Trophoblast cell (in vitro differentiated cells and primary cell): ENCODE results near the gene TMEM38B.

Source experiments
- DNase-seq, 2 donors: peaks; one replicate each; pipeline ENCODE4 v3.0.0-alpha.2; 2016
- H2AFZ ChIP-seq: 2 replicates; pipeline ENCODE4 v1.6.1; 2013; ENCODE audit warnings: low read length, moderate library complexity, mild to moderate bottlenecking; ENCODE audit not compliant: insufficient read depth, poor library complexity
- H2AK5ac ChIP-seq: 2 replicates; pipeline ENCODE4 v1.6.1; 2013; ENCODE audit warnings: mild to moderate bottlenecking, low read length
- H2BK120ac ChIP-seq: 2 replicates; pipeline ENCODE4 v1.6.1; 2013; ENCODE audit warnings: low read length, mild to moderate bottlenecking, moderate library complexity; ENCODE audit not compliant: insufficient read depth, poor library complexity
- H2BK12ac ChIP-seq: 2 replicates; pipeline ENCODE4 v1.6.1; 2013; ENCODE audit warnings: mild to moderate bottlenecking, low read length, moderate library complexity
- H2BK5ac ChIP-seq: 2 replicates; pipeline ENCODE4 v1.6.1; 2013; ENCODE audit warnings: low read length, low read depth, moderate library complexity, mild to moderate bottlenecking; ENCODE audit not compliant: poor library complexity
- H3K14ac ChIP-seq: 2 replicates; pipeline ENCODE4 v1.6.1; 2013; ENCODE audit warnings: mild to moderate bottlenecking, low read length
- H3K18ac ChIP-seq: 2 replicates; pipeline ENCODE4 v1.6.1; 2013; ENCODE audit warnings: mild to moderate bottlenecking, low read length
- H3K23ac ChIP-seq: 2 replicates; pipeline ENCODE4 v1.6.1; 2013; ENCODE audit warnings: low read length
- H3K27ac ChIP-seq: 2 replicates; pipeline ENCODE4 v1.5.1; 2013; ENCODE audit warnings: low read depth, mild to moderate bottlenecking, inconsistent platforms, low read length, moderate library complexity
- H3K27me3 ChIP-seq: 2 replicates; pipeline ENCODE4 v1.6.1; 2013; ENCODE audit warnings: inconsistent platforms, mild to moderate bottlenecking, low read length, moderate library complexity; ENCODE audit not compliant: insufficient read depth
- H3K36me3 ChIP-seq, 2 experiments: 1 replicate in 1 of 2; 2 replicates in 1 of 2; pipeline ENCODE4 v1.6.1; 2013; ENCODE audit warnings: low read length in 2 of 2, mild to moderate bottlenecking in 2 of 2, moderate library complexity in 1 of 2; ENCODE audit not compliant: insufficient read depth in 2 of 2, control insufficient read depth in 1 of 2
- H3K4ac ChIP-seq: 2 replicates; pipeline ENCODE4 v1.6.1; 2013; ENCODE audit warnings: low read depth, mild to moderate bottlenecking, low read length, moderate library complexity
- H3K4me1 ChIP-seq, 2 experiments: 1 replicate in 1 of 2; 2 replicates in 1 of 2; pipeline ENCODE4 v1.6.1; 2013; ENCODE audit warnings: low read length in 2 of 2, mild to moderate bottlenecking in 2 of 2, moderate library complexity in 1 of 2; ENCODE audit not compliant: insufficient read depth in 2 of 2, control insufficient read depth in 1 of 2
- H3K4me2 ChIP-seq: 2 replicates; pipeline ENCODE4 v1.6.1; 2013; ENCODE audit warnings: inconsistent platforms, mild to moderate bottlenecking, low read length, moderate library complexity
- H3K4me3 ChIP-seq: 2 replicates; pipeline ENCODE4 v1.5.1; 2013; ENCODE audit warnings: mild to moderate bottlenecking, low read depth, low read length, inconsistent platforms
- H3K79me1 ChIP-seq: one replicate; pipeline ENCODE4 v1.6.1; 2013; ENCODE audit warnings: low read length
- H3K79me2 ChIP-seq: 2 replicates; pipeline ENCODE4 v1.6.1; 2013; ENCODE audit warnings: low read length, mild to moderate bottlenecking; ENCODE audit not compliant: control insufficient read depth, insufficient read depth, poor library complexity
- H3K9ac ChIP-seq: 2 replicates; pipeline ENCODE4 v1.6.1; 2013; ENCODE audit warnings: mild to moderate bottlenecking, low read length
- H3K9me3 ChIP-seq: 2 replicates; pipeline ENCODE4 v1.6.1; 2013; ENCODE audit warnings: low read depth, mild to moderate bottlenecking, control low read depth, inconsistent platforms, low read length; ENCODE audit not compliant: insufficient read depth
- H4K12ac ChIP-seq: 2 replicates; pipeline ENCODE4 v1.6.1; 2013; ENCODE audit warnings: low read depth, mild to moderate bottlenecking, low read length, moderate library complexity
- H4K8ac ChIP-seq: 2 replicates; pipeline ENCODE4 v1.6.1; 2013; ENCODE audit warnings: low read depth, mild to moderate bottlenecking, low read length, moderate library complexity
- H4K91ac ChIP-seq: one replicate; pipeline ENCODE4 v1.6.1; 2013; ENCODE audit warnings: low read depth, mild to moderate bottlenecking, low read length, moderate library complexity
- WGBS: extraction: QIAGEN DNeasy Blood & Tissue Kit; methylation state at CpG from one replicate; pipeline ENCODE4 v1.1.7; 2013; ENCODE audit warnings: missing lambda C conversion rate; ENCODE audit not compliant: insufficient read length, insufficient coverage; ENCODE audit errors: extremely low coverage; 5-methylcytosine and 5-hydroxymethylcytosine counted together

Gene TMEM38B

DNA sequence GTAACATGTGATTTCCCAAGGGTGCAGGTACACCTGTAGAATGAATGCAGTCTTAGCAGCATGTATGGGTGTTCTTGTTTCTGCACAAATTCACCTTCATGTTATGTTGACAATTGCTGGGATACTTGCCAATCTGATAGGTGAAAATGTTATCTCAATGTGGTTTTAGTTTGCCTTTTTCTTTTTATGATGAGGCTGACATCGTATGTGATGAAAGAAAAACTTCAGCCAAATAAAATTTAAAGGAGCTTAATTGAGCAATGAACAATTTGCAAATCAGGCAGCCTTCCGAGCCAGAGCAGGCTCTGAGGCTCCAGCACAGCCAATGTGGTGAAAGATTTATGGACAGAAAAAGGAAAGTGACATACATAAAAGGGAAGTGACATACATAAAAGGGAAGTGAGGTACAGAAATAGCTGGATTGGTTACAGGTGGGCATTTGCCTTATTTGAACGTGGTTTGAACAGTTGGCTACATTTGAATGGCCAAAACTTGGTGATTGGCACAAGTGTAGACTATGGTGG is 21.6 kb upstream of the TMEM38B start:
- Histone ChIP-seq H2AK5ac (no peak overlapping the region), H2AFZ (no peak overlapping the region), H3K4me3 (no peak overlapping the region), H4K91ac (no peak overlapping the region), H2BK12ac (no peak overlapping the region), H3K14ac (no peak overlapping the region), H4K12ac (no peak overlapping the region), H3K27ac (no peak overlapping the region), H3K27me3 (no peaks in the 10 kb centered on the region), H2BK120ac (no peak overlapping the region), H3K18ac (no peak overlapping the region), H3K36me3 (no peaks in the 10 kb centered on the region), H3K4me1 (no peaks in the 10 kb centered on the region), H3K9ac (no peak overlapping the region), H3K4ac (no peak overlapping the region), H3K9me3 (no peaks in the 10 kb centered on the region), H3K4me2 (no peak overlapping the region), H4K8ac (no peak overlapping the region), H2BK5ac (no peak overlapping the region), H3K79me1 (no peaks in the 10 kb centered on the region), H3K23ac (no peak overlapping the region), H3K79me2 (no peaks in the 10 kb centered on the region)
- no peak for DNase-seq
- no CpG with 5 or more reads among the region's 3 CpGs for WGBS

DNA sequence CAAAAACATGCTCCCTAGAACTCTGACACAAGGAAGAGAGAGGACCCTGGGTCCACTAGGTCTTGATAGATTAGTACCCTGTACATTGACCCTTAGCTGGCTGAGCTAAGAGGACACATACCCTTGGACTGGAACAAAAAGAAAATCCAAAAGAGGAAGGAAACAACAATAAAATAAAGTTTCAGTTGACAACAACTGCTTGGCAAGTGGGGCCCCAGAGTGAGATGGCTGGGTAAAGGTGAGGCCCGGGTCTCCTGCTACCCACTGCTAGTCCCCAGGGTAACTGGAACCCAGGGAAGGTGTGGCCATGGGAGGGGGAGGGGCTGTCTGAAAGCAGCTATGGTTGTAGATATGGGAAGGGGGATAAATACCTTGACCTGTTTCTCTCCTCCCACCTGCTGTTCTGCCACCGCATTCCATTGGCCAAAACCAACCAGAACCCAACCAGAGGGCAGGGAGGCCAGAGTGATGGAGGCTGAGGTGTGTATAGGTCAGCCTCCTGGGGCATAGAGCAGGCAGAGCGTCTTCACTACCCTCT is 20.4 kb upstream of the TMEM38B start:
- Histone ChIP-seq H3K9ac (no peak overlapping the region), H3K27me3 (no peaks in the 10 kb centered on the region), H3K4me1 (no peaks in the 10 kb centered on the region), H3K14ac (no peak overlapping the region), H3K9me3 (no peaks in the 10 kb centered on the region), H3K79me1 (no peaks in the 10 kb centered on the region), H2AK5ac (no peak overlapping the region), H2BK120ac (no peak overlapping the region), H3K18ac (no peak overlapping the region), H3K36me3 (no peaks in the 10 kb centered on the region), H2BK5ac (no peak overlapping the region), H4K8ac (no peak overlapping the region), H4K12ac (no peak overlapping the region), H2AFZ (no peak overlapping the region), H2BK12ac (no peak overlapping the region), H3K23ac (no peak overlapping the region), H3K4ac (no peak overlapping the region), H3K4me2 (no peak overlapping the region), H4K91ac (no peak overlapping the region), H3K4me3 (no peak overlapping the region), H3K27ac (no peak overlapping the region), H3K79me2 (no peaks in the 10 kb centered on the region)
- WGBS = no CpG with 5 or more reads among the region's 3 CpGs
- no peak for DNase-seq

DNA sequence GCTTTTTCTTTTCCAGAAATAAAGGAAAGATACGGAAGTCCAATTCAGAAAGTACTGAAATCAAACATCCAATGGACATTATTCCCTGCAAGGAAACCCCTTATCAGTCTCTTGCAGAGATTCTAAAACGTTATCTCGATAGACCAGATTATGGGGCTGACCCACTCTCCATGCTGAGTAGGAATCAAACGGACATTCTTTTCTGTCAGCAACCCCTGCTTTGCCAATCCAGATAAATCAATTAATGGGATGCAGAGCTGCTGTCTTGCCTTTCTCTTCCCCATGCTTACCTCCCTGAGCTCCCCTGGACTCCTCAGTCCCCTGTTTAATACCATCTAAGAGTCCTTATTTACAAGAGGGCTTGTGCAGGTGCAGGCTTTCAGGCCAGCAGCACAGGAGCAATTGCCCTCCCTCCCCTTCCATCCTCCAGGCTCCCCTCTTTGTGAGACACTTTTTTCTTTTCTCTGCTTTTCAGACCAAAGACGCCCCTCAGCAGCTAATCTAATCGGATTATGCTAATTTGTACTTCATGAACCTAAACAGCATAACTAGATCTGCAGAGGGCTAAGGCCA is 17.9 kb upstream of the TMEM38B start:
- Histone ChIP-seq H3K4ac (no peak overlapping the region), H2AK5ac (no peak overlapping the region), H3K27ac (no peak overlapping the region), H2BK5ac (no peak overlapping the region), H3K9me3 (no peaks in the 10 kb centered on the region), H2BK12ac (no peak overlapping the region), H3K79me1 (no peaks in the 10 kb centered on the region), H4K8ac (no peak overlapping the region), H2AFZ (no peak overlapping the region), H3K4me1 (no peaks in the 10 kb centered on the region), H2BK120ac (no peak overlapping the region), H3K18ac (no peak overlapping the region), H3K36me3 (no peaks in the 10 kb centered on the region), H3K23ac (no peak overlapping the region), H3K4me3 (no peak overlapping the region), H3K14ac (no peak overlapping the region), H4K91ac (no peak overlapping the region), H3K27me3 (no peaks in the 10 kb centered on the region), H3K79me2 (no peaks in the 10 kb centered on the region), H4K12ac (no peak overlapping the region), H3K4me2 (no peak overlapping the region), H3K9ac (no peak overlapping the region)
- no CpG with 5 or more reads among the region's 6 CpGs for WGBS
- DNase-seq = no peak

- Histone ChIP-seq H2BK120ac (no peak overlapping the region), H3K4ac (no peak overlapping the region), H3K18ac (no peak overlapping the region), H3K14ac (no peak overlapping the region), H3K4me2 (no peak overlapping the region), H3K27ac (no peak overlapping the region), H2AK5ac (no peak overlapping the region), H2BK5ac (no peak overlapping the region), H2BK12ac (no peak overlapping the region), H2AFZ (no peak overlapping the region), H3K9ac (no peak overlapping the region), H3K4me3 (no peak overlapping the region), H3K36me3 (no peaks in the 10 kb centered on the region), H3K79me1 (no peaks in the 10 kb centered on the region), H4K91ac (no peak overlapping the region), H4K8ac (no peak overlapping the region), H3K27me3 (no peaks in the 10 kb centered on the region), H3K79me2 (no peaks in the 10 kb centered on the region), H3K9me3 (no peaks in the 10 kb centered on the region), H3K23ac (no peak overlapping the region), H4K12ac (no peak overlapping the region), H3K4me1 (no peaks in the 10 kb centered on the region)
- WGBS = no CpG with 5 or more reads among the region's 1 CpG
- DNase-seq = no peak
Measured at GRCh38 chr9:105678163-105678562, 16.2 kb upstream of the TMEM38B start.
